Esophagus muscularis mucosa (tissue), 3 donors: ENCODE measurements around the gene AUH.

Source experiments
- POLR2A ChIP-seq: fragments of 450-650 bp; IDR thresholded peaks from one replicate; pipeline ENCODE4 v1.6.1; 2017; ENCODE audit warnings: antibody characterized with exemption, moderate library complexity, mild to moderate bottlenecking, low read depth
- POLR2AphosphoS5 ChIP-seq, 2 donors: sonication (generic); formaldehyde crosslinking; IDR thresholded peaks; one replicate each; pipeline ENCODE4 v1.6.1; 2017; ENCODE audit warnings: antibody characterized with exemption in 2 of 2
- TF ChIP-seq, protein P1 (sequence below), 3 experiments: fragments of 200-600 bp in 2 of 3; fragments of 450-650 bp in 1 of 3; sonication (generic) in 2 of 3; IDR thresholded peaks; one replicate each; pipeline ENCODE4 v1.5.1; 2017 to 2019; ENCODE audit warnings: antibody characterized with exemption in 3 of 3, mild to moderate bottlenecking in 2 of 3, moderate library complexity in 1 of 3

DNA sequence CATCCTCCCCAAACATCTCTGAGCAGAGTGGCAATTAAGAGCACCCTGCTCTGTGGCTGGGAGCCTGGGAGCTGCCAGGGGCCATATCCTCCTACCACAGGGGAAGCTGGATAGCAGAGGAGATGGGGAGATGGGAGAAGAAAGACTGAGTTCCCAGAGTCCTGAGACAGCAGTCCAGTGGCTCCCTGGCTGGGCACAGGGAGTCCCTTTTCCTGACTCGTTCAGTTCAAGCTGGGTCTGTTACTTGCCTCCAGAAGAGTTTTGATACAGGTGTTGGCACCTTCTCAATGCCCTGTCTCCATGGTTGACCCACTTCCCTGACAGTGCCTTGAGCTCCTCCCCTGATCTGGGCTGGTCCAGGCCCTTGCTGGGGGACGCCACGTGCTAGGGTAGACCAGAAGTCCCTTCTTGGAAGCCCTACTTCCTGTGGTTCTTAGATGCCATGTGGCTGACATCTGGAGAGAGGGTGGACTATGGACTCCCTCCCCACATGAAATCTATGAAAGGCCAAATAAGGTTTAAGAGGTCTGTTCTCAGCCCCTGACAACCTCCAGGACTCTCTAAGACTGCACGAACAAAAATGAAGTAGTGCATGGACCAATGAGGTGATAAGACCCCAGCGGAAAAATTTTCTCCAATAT is 166.2 kb downstream of the AUH start:
- TF ChIP-seq, protein P1, sequence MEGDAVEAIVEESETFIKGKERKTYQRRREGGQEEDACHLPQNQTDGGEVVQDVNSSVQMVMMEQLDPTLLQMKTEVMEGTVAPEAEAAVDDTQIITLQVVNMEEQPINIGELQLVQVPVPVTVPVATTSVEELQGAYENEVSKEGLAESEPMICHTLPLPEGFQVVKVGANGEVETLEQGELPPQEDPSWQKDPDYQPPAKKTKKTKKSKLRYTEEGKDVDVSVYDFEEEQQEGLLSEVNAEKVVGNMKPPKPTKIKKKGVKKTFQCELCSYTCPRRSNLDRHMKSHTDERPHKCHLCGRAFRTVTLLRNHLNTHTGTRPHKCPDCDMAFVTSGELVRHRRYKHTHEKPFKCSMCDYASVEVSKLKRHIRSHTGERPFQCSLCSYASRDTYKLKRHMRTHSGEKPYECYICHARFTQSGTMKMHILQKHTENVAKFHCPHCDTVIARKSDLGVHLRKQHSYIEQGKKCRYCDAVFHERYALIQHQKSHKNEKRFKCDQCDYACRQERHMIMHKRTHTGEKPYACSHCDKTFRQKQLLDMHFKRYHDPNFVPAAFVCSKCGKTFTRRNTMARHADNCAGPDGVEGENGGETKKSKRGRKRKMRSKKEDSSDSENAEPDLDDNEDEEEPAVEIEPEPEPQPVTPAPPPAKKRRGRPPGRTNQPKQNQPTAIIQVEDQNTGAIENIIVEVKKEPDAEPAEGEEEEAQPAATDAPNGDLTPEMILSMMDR (IDR thresholded peaks at IDR 0.05): no peak
- TF ChIP-seq POLR2AphosphoS5 (IDR thresholded peaks at IDR 0.05) (no peak), POLR2A (no peak)
